Measurements from ENCODE around the gene MRPS27. TPM values are rescaled to one million over a fixed set of nuclear protein-coding genes. Genes with fewer than 3 reads are reported as not detected.

MRPS27 gene
- total and polyA plus RNA-seq, 9 of the 15 experiments (the other 6 are each of a cell fraction or from before 2014, with no cell fraction given): 73.6 to 144 (median 106) TPM

- TF ChIP-seq PBX2 (CRISPR knock-in tag; IDR thresholded peaks at IDR 0.05; ENCODE audit: low read depth) (no peak), PBX2 (tag; conservative IDR thresholded peaks at IDR 0.05; ENCODE audit: low read depth) (peak; percentile 70; the same call in 1 of the 2 replicates), RFX7 (CRISPR knock-in tag; IDR thresholded peaks at IDR 0.05) (no peak), ZNF778 (CRISPR knock-in tag; IDR thresholded peaks at IDR 0.05) (no peak), ZNF282 (CRISPR knock-in tag; IDR thresholded peaks at IDR 0.05) (no peak), DMBX1 (CRISPR knock-in tag; IDR thresholded peaks at IDR 0.05; ENCODE audit: borderline replicate concordance) (0 out of 2 replicates have a peak, but pooled peaks have one; percentile 38)
These were observed 84.3 kb downstream of the MRPS27 start (continued) for GRCh38 chr5:72235725-72236124.

- intact Hi-C loops (cut with micrococcal nuclease) (loop anchor here (5.0 kb wide), 1 partner anchor 47 kb away; no protein-coding TSS in a partner anchor), in situ Hi-C loops (cut with MboI) (no loop called here)
- peaks cover 76% of the 10 kb centered on the region for H3K36me3 ChIP-seq (ENCODE audit: control insufficient read depth, insufficient read depth, low read length)
- H2AFZ ChIP-seq (ENCODE audit: low read depth, low read length): no peak overlapping the region
- POLR2A ChIA-PET: interaction anchor here (0.8 to 1.8 kb wide), 4 partner anchors 10 to 85 kb away, joined by 3 to 5 read pairs (median 4); partner anchors contain the start of genes MRPS27 and PTCD2
- BruUV-seq (replicated peaks): no TSS peak
- H3K79me2 ChIP-seq (ENCODE audit: control insufficient read depth, insufficient read depth, low read length): peaks cover 48% of the 10 kb centered on the region
- H3K9me3 ChIP-seq (replicated peaks; ENCODE audit: control insufficient read depth, insufficient read depth, low read depth, low read length): no peaks in the 10 kb centered on the region
- peaks cover 0 to 68% of the 10 kb centered on the region in 2 experiments; a peak in 3 of 5 replicates for H3K4me1 ChIP-seq (replicated peaks in 1 of 2; ENCODE audit: control insufficient read depth in 2 of 2, insufficient read depth in 2 of 2, low read length in 2 of 2)
- H4K20me1 ChIP-seq (replicated peaks; ENCODE audit: control insufficient read depth, insufficient read depth, low read length): no peaks in the 10 kb centered on the region
- no peak for DNase-seq (ENCODE audit: extremely low read depth in 1 of 4, low spot score in 3 of 4)
- H3K4me2 ChIP-seq (ENCODE audit: insufficient read depth, low read length): no peak overlapping the region
- H3K9ac ChIP-seq (ENCODE audit: insufficient read depth in 1 of 2, low read depth in 2 of 2, low read length in 2 of 2): peak overlapping the region in 1 of 2 experiments; percentile 63; a peak in 2 of 4 replicates
- CTCF ChIA-PET (ENCODE audit: low intra/inter-chr PET ratio): no interaction called here
- H3K4me3 ChIP-seq: no peak overlapping the region
- no peaks in the 10 kb centered on the region for H3K9me1 ChIP-seq (ENCODE audit: control insufficient read depth, insufficient read depth, low read length)
- ATAC-seq: no peak
- H3K27ac ChIP-seq (ENCODE audit: extremely low read depth, low read depth, low read length): peak overlapping the region; percentile 88
- no peak for FAIRE-seq
- H3K27me3 ChIP-seq (ENCODE audit: control insufficient read depth in 2 of 2, insufficient read depth in 2 of 2, low read length in 2 of 2): no peaks in the 10 kb centered on the region
- 40% methylated on average over 1 of the region's 1 CpG for WGBS (ENCODE audit: insufficient coverage, low coverage, missing lambda C conversion rate)
- TF ChIP-seq HMBOX1 (IDR thresholded peaks at IDR 0.05): no peak
- TF ChIP-seq RERE (CRISPR knock-in tag; IDR thresholded peaks at IDR 0.05; ENCODE audit: borderline replicate concordance): no peak
- no peak for TF ChIP-seq JUN (IDR thresholded peaks at IDR 0.05; ENCODE audit: borderline replicate concordance, low read depth, low read length)
- no peak for TF ChIP-seq JUN (CRISPR knock-in tag; IDR thresholded peaks at IDR 0.05; ENCODE audit: borderline replicate concordance)
- no peak for TF ChIP-seq PKNOX1 (IDR thresholded peaks at IDR 0.05)
These were observed 85.2 kb downstream of the MRPS27 start for GRCh38 chr5:72234868-72235267.
